ENCODE results near the gene HS1BP3.

DNA sequence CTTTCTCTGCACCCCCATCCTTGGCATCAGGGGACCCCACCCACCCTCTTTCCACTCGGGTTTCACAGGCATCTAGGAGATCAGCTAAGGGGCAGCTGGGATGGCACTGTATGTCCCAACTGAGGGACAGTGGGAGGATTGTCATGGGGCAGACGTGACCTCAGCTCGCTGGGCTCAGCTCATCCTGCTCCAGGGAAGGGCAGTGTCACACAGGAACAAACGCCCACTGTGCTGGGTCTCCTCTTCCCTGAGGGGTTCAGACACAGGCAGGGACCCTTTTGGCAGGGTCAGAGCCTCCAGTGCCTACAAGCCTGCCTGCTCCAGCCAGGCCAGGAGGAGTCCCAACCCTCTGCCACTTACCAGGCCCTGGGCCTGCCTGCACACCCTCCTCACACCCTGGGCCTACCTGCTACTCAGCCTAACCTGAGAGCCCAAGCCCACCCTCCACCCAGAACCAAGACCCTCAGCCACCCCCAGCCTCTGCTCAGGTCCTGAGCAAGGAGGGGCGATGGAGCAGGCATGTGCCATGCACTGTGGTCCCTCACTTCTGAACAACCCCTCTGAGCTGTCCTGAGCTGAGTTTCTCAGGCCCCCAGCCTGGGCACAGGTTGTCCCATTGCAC is 68.2 kb downstream of the HS1BP3 start:
- TF ChIP-seq, protein P1, sequence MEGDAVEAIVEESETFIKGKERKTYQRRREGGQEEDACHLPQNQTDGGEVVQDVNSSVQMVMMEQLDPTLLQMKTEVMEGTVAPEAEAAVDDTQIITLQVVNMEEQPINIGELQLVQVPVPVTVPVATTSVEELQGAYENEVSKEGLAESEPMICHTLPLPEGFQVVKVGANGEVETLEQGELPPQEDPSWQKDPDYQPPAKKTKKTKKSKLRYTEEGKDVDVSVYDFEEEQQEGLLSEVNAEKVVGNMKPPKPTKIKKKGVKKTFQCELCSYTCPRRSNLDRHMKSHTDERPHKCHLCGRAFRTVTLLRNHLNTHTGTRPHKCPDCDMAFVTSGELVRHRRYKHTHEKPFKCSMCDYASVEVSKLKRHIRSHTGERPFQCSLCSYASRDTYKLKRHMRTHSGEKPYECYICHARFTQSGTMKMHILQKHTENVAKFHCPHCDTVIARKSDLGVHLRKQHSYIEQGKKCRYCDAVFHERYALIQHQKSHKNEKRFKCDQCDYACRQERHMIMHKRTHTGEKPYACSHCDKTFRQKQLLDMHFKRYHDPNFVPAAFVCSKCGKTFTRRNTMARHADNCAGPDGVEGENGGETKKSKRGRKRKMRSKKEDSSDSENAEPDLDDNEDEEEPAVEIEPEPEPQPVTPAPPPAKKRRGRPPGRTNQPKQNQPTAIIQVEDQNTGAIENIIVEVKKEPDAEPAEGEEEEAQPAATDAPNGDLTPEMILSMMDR (IDR thresholded peaks at IDR 0.05 in 2 of 3, conservative IDR thresholded peaks at IDR 0.05 in 1 of 3; ENCODE audit: borderline replicate concordance in 1 of 3, insufficient read depth in 1 of 3, low read depth in 2 of 3, low read length in 2 of 3), result no peak
- no peak for TF ChIP-seq EZH2phosphoT487 (IDR thresholded peaks at IDR 0.05; ENCODE audit: borderline replicate concordance)

All from HCT116 (cell line).